ENCODE results near the gene CEP170B.

Gene CEP170B

DNA sequence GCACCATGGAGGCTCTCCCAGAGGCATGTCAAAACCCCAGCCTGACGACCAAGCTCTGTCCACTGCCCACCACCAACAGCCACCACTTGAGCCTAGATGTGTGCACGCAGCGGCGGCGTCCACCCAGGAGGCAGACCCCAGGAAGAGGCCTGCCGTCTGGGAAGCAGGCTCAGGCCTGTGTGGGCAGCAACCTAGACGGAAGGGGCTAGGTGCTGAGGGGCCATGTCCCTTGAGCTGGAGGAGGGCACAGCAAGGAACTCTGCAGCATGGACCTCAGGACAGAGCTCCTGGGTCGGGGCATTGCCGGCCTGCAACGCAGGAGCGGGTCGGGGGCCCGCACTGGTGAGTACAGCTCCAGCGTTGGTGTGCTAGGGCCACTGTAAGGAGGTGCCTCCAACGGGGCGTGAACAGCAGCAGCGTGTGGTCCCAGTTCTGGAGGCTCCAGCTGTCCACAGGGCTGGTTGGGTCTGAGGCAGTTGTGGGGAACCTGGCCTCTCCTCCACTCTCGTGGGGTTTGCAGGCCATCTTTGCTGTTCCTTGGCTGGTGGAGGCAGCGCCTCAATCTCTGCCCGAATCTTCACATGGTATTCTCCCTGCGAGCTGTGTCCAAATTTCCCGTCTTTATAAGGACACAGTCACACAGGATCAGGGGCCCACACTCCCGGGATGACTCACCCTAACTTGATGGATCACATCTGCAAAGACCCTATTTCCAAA lies 43.7 kb upstream of the CEP170B start:
- H4K20me1 ChIP-seq (ENCODE audit: insufficient read depth, low read length, poor library complexity, severe bottlenecking): no peaks in the 10 kb centered on the region
- H3K79me2 ChIP-seq (ENCODE audit: insufficient read depth, low read length): peaks cover 13% of the 10 kb centered on the region
- H3K9me3 ChIP-seq (ENCODE audit: insufficient read depth, low read depth, low read length): no peaks in the 10 kb centered on the region
- peaks cover 13% of the 10 kb centered on the region for H3K4me1 ChIP-seq (ENCODE audit: insufficient read depth, low read length, poor library complexity, severe bottlenecking)
- H3F3A ChIP-seq (ENCODE audit: low read depth): no peaks in the 10 kb centered on the region
- TF ChIP-seq, protein P1, sequence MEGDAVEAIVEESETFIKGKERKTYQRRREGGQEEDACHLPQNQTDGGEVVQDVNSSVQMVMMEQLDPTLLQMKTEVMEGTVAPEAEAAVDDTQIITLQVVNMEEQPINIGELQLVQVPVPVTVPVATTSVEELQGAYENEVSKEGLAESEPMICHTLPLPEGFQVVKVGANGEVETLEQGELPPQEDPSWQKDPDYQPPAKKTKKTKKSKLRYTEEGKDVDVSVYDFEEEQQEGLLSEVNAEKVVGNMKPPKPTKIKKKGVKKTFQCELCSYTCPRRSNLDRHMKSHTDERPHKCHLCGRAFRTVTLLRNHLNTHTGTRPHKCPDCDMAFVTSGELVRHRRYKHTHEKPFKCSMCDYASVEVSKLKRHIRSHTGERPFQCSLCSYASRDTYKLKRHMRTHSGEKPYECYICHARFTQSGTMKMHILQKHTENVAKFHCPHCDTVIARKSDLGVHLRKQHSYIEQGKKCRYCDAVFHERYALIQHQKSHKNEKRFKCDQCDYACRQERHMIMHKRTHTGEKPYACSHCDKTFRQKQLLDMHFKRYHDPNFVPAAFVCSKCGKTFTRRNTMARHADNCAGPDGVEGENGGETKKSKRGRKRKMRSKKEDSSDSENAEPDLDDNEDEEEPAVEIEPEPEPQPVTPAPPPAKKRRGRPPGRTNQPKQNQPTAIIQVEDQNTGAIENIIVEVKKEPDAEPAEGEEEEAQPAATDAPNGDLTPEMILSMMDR (conservative IDR thresholded peaks at IDR 0.05; ENCODE audit: low read length): no peak
- TF ChIP-seq EZH2phosphoT487 (IDR thresholded peaks at IDR 0.05; ENCODE audit: borderline replicate concordance): no peak
- H3K36me3 ChIP-seq (ENCODE audit: insufficient read depth, low read length): no peaks in the 10 kb centered on the region
- H3K27me3 ChIP-seq (ENCODE audit: insufficient read depth, low read length, poor library complexity, severe bottlenecking): no peaks in the 10 kb centered on the region
- H3K4me3 ChIP-seq (ENCODE audit: low read length, poor library complexity, severe bottlenecking): no peak overlapping the region
- H3K4me2 ChIP-seq (ENCODE audit: low read depth, low read length, poor library complexity, severe bottlenecking): no peak overlapping the region
- no peaks in the 10 kb centered on the region for H3K9me2 ChIP-seq (replicated peaks; ENCODE audit: low read depth, low read length)
- H2AFZ ChIP-seq (ENCODE audit: low read length): no peak overlapping the region
- H3K9ac ChIP-seq (ENCODE audit: low read depth, low read length, poor library complexity, severe bottlenecking): no peak overlapping the region

DNA sequence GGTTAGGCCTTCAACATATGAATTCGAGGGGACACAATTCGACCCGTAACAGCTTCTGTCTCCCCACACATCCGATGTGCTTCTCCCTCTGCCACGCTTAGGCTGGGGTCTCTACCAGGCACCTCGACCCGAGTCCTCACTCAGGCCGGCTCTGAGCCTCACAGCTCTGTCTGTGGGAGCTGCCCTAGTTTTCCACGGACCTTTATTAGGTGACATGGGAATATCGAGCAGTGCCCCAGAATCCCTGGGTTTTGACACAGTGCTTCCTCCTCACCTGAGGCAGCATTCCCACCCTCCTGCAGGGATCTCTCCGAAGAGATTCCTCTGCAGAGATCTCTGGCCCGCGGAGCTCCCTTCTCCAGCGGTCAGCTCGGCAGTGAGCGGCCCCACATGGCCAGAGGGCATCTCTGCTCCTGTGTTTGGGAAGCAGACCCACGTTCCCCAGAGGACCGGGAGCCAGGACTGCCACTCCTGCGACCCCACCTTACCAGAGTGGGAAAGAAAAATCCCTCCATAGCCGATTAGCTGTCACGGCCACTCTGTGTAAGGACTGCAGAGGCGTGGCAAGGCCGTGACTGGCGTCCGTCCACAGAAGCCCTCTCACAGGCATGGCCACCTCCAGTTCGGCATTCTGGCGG lies 43.0 kb upstream of the CEP170B start:
- H2AFZ ChIP-seq (ENCODE audit: low read length): no peak overlapping the region
- no peaks in the 10 kb centered on the region for H3K9me3 ChIP-seq (ENCODE audit: insufficient read depth, low read depth, low read length)
- no peak for TF ChIP-seq EZH2phosphoT487 (IDR thresholded peaks at IDR 0.05; ENCODE audit: borderline replicate concordance)
- TF ChIP-seq, protein P1 (conservative IDR thresholded peaks at IDR 0.05; ENCODE audit: low read length): no peak

DNA sequence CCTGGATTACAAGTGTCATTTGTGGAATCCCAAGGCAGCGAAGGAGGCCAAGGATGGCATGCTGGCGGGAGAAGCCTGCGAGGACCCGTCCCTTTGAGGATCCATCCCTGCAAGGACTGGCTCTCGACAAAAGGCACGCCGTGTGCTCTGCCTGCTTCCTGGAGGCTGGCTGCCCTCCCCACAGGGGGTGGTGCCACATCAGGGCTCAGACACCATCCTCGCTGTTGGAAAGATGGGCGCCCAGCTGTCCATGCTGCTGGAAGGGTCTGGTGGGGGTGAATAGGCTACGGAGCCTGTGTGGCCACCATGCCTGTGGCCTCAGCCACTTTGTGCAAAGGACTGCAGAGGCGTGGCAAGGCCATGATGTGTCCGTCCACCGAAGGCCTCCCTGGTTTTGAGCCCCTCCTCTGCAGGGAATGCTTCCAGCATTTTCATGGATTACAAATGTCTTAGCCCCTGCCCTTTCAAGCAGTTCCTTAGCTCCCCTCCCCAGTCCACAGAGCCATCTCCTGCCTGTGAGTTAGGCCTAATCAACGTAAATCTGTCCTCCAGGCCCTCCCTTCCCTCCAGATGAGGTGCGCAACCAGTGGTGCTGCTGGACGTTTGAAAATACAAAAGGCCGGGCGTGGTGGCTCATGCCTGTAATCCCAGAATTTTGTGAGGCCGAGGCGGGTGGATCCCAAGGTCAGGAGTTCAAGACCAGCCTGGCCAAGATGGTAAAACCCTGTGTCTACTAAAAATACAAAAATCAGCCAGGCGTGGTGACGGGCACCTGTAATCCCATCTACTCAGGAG lies 42.0 kb upstream of the CEP170B start:
- Histone ChIP-seq H3K79me2 (ENCODE audit: insufficient read depth, low read length) (no peaks in the 10 kb centered on the region), H3K9ac (ENCODE audit: low read depth, low read length, poor library complexity, severe bottlenecking) (no peak overlapping the region), H3K9me2 (replicated peaks; ENCODE audit: low read depth, low read length) (no peaks in the 10 kb centered on the region), H3K27me3 (ENCODE audit: insufficient read depth, low read length, poor library complexity, severe bottlenecking) (no peaks in the 10 kb centered on the region), H3K9me3 (ENCODE audit: insufficient read depth, low read depth, low read length) (no peaks in the 10 kb centered on the region), H2AFZ (ENCODE audit: low read length) (no peak overlapping the region), H3K4me3 (ENCODE audit: low read length, poor library complexity, severe bottlenecking) (no peak overlapping the region), H3K4me2 (ENCODE audit: low read depth, low read length, poor library complexity, severe bottlenecking) (no peak overlapping the region), H4K20me1 (ENCODE audit: insufficient read depth, low read length, poor library complexity, severe bottlenecking) (no peaks in the 10 kb centered on the region), H3K4me1 (ENCODE audit: insufficient read depth, low read length, poor library complexity, severe bottlenecking) (peaks cover 8% of the 10 kb centered on the region), H3F3A (ENCODE audit: low read depth) (no peaks in the 10 kb centered on the region), H3K36me3 (ENCODE audit: insufficient read depth, low read length) (no peaks in the 10 kb centered on the region)
- TF ChIP-seq, protein P1 (conservative IDR thresholded peaks at IDR 0.05; ENCODE audit: low read length): no peak
- no peak for TF ChIP-seq EZH2phosphoT487 (IDR thresholded peaks at IDR 0.05; ENCODE audit: borderline replicate concordance)

More for the DNA sequence above, 43.0 kb upstream of the CEP170B start:
- no peaks in the 10 kb centered on the region for H3K27me3 ChIP-seq (ENCODE audit: insufficient read depth, low read length, poor library complexity, severe bottlenecking)
- H4K20me1 ChIP-seq (ENCODE audit: insufficient read depth, low read length, poor library complexity, severe bottlenecking): no peaks in the 10 kb centered on the region
- H3K79me2 ChIP-seq (ENCODE audit: insufficient read depth, low read length): peaks cover 6% of the 10 kb centered on the region
- H3K4me1 ChIP-seq (ENCODE audit: insufficient read depth, low read length, poor library complexity, severe bottlenecking): peaks cover 7% of the 10 kb centered on the region
- H3K36me3 ChIP-seq (ENCODE audit: insufficient read depth, low read length): no peaks in the 10 kb centered on the region
- H3K4me3 ChIP-seq (ENCODE audit: low read length, poor library complexity, severe bottlenecking): no peak overlapping the region
- no peaks in the 10 kb centered on the region for H3F3A ChIP-seq (ENCODE audit: low read depth)
- no peak overlapping the region for H3K9ac ChIP-seq (ENCODE audit: low read depth, low read length, poor library complexity, severe bottlenecking)
- no peaks in the 10 kb centered on the region for H3K9me2 ChIP-seq (replicated peaks; ENCODE audit: low read depth, low read length)
- H3K4me2 ChIP-seq (ENCODE audit: low read depth, low read length, poor library complexity, severe bottlenecking): no peak overlapping the region

Measured in Loucy (cell line).